IPS-18c (cell line): Measurements from ENCODE around the gene CCDC186.
"Not testable (repeated sequence)": the region's sequence is repeated elsewhere in the genome, so short reads cannot be mapped to it uniquely, and the experiment has no call there.

Source experiments
- H3K4me3 ChIP-seq: 2 replicates; pipeline ENCODE4 v1.7.0; 2013; ENCODE audit warnings: low read depth, mild to moderate bottlenecking, low read length, moderate library complexity; ENCODE audit not compliant: insufficient read depth
- H3K9me3 ChIP-seq: one replicate; pipeline ENCODE4 v1.6.1; 2013; ENCODE audit warnings: mild to moderate bottlenecking, low read length, moderate library complexity; ENCODE audit not compliant: control insufficient read depth, insufficient read depth

The CCDC186 gene

DNA sequence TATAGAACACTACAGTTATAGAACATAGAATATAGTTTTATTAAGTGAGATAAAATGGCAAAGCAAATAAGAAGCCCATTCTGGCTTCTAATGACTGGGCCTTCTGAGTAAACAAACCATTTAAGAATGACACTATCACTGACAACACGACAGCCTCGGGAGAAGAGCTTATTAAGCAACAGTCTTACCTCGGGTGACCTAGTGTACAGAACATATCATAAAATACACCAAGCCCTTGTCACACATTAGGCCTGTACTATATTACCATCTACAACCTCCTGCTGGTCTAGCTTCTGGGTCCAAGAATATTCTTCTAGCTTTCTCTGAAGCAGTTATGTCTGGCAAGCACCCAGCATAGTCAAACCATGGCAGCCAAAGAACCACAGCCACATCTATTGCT is 32.0 kb downstream of the CCDC186 start:
- Histone ChIP-seq H3K4me3 (no peak overlapping the region), H3K9me3 (no peaks in the 10 kb centered on the region)

DNA sequence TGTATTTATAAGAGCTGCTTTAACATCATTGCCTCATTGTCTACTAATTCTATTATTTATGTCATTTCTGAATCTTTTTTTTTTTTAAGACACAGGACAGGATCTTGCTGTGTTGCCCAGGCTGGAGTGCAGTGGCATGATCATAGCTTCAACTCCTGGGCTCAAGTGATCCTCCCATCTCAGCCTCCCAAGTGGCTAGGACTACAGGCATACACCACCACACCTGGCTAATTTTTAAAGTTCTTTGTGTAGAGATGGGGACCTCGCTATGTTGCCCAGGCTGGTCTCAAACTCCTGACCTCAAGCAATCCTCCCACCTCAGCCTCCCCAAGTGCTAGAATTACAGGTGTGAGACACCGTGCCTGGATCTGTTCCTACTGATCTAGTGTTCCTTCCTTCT is 33.2 kb downstream of the CCDC186 start:
- H3K4me3 ChIP-seq: not testable (repeated sequence)

DNA sequence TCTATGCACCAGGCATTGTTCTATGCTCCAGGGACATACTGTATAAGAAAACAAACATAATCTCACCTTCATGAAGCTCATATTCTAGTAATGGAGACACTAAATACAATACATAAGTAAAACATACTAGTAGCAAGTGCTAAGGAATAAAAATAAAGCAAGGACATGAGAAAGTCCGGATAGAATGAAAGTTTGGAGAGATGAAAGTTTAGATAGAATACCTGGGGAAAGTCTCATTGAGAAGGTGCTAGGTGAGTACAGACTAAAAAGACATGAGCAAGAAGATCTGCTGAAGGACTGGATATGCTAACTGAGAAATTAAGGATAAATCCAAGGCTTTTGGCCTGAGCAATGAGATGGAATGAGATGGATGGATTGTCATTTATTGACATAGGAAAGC is 34.0 kb downstream of the CCDC186 start:
- H3K9me3 ChIP-seq: no peaks in the 10 kb centered on the region
- no peak overlapping the region for H3K4me3 ChIP-seq

More for the DNA sequence above, 33.2 kb downstream of the CCDC186 start:
- not testable (repeated sequence) for H3K9me3 ChIP-seq

DNA sequence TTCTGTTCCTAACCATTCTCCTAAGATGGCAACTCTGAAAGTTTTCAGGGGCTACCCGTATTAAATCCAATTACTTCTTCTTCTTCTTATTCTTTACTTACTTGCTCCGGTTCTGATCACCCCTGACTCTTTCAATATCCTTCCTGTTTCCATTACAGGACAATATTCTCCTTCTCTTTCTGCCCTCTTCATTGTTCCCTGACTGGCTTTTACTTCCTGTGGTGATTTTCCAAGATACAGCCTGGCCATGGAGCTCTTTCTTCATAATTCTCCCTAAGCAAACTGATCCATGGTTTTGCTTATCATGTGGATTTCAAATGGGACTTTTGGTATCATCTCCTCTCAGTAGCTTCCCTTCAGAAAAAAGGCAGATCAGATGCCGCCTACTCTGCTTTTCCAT is 35.4 kb downstream of the CCDC186 start:
- Histone ChIP-seq H3K4me3 (no peak overlapping the region), H3K9me3 (no peaks in the 10 kb centered on the region)

GRCh38 chr10:114135476-114135875 is 38.5 kb downstream of the CCDC186 start:
- no peaks in the 10 kb centered on the region for H3K9me3 ChIP-seq

DNA sequence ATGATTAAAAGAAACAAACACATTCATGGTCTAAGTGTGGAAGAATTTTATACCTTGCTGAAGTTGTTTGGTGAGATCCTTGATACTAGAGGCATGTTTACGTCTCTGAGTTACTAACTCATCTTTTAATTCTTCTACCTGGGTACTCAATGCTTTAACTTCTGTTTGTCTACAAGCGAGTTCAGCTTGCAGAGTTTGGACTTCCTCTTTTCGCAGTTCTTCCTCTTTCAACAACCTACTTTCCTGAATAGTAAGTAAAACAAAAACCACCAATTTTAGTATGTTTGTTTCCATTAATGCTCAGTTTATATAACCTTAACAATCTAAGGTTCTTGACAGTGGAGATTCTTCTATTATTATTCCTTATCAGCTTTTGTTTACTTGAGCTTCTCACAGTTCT is 42.9 kb downstream of the CCDC186 start:
- Histone ChIP-seq H3K4me3 (no peak overlapping the region), H3K9me3 (no peaks in the 10 kb centered on the region)

More at GRCh38 chr10:114135476-114135875, 38.5 kb downstream of the CCDC186 start:
- H3K4me3 ChIP-seq: no peak overlapping the region

- H3K4me3 ChIP-seq: no peak overlapping the region
- H3K9me3 ChIP-seq: no peaks in the 10 kb centered on the region
Measured at GRCh38 chr10:114121031-114121430, 53.0 kb downstream of the CCDC186 start.

DNA sequence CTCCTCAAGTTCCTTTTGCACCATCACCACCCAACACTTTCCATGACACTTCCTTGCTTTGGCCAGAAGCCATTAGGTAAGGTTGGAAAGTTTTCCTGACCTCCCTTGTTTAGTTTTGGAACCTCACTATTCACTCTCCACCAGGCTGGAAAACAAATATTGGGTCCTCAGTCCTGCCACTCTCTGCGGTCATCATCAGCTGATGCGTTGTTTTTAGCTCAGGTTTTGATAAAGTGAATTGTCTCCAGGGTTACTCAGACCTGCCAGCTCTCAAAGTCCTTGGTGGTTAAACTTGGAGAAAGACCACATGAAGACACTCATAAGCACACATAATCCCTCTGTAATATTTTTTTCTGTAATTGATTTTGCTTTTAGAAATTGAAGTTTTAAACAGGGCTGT is 55.5 kb downstream of the CCDC186 start:
- no peaks in the 10 kb centered on the region for H3K9me3 ChIP-seq
- H3K4me3 ChIP-seq: no peak overlapping the region

DNA sequence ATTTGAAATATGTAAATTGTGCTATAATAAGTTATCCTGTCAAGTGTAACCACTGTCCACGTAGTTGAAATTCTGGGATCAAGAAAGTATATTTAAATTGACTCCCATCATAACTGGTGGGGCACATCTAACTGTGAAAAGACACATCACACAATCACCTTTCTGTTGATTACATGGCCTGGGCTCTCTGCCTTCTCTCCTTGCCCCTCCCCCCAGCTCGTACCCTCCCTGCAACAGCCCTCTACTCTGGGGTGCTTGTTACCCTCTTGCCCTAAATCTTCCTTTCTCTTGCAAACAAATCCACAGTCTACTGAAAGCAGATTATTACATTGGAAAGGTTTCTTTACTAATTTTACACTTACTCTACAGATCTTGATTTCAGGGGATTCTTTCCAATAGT is 56.3 kb downstream of the CCDC186 start:
- H3K4me3 ChIP-seq: no peak overlapping the region
- H3K9me3 ChIP-seq: no peaks in the 10 kb centered on the region

DNA sequence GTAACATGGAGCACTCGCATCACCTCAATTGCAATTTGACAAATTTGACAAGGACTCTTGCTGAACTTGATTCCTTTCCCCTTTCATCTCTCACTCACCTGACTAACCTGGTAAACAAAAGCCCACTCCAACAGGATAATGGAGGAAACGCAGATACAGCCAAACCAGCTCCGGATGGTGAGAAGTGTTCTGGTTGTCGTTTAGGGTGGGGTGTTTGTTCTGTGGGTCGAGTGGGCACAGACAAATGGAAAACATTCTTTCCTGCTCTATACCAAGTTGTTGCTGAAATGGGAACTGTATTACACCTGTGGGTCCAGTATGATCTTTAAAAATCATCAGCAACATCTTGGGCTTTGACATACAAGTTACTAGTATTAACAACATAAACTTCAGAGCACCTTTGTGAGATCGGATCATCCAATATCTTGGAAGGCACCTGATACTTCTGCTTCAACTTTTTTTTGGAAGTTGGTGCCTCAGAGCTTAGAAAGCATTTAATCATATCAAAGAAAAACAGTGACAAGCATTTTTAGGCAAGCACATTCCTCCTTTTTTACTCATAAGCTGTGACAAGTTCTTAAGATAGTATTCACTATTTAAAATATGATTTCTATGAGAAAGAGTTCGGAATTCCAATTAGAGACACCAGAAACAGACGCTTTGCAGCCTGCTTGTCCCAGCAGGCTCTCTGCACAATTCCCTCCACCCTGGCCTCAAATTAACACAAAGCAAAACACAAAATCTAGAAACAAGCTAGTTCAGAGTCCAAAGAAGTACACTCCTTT is 58.1 kb downstream of the CCDC186 start:
- Histone ChIP-seq H3K4me3 (no peak overlapping the region), H3K9me3 (no peaks in the 10 kb centered on the region)

DNA sequence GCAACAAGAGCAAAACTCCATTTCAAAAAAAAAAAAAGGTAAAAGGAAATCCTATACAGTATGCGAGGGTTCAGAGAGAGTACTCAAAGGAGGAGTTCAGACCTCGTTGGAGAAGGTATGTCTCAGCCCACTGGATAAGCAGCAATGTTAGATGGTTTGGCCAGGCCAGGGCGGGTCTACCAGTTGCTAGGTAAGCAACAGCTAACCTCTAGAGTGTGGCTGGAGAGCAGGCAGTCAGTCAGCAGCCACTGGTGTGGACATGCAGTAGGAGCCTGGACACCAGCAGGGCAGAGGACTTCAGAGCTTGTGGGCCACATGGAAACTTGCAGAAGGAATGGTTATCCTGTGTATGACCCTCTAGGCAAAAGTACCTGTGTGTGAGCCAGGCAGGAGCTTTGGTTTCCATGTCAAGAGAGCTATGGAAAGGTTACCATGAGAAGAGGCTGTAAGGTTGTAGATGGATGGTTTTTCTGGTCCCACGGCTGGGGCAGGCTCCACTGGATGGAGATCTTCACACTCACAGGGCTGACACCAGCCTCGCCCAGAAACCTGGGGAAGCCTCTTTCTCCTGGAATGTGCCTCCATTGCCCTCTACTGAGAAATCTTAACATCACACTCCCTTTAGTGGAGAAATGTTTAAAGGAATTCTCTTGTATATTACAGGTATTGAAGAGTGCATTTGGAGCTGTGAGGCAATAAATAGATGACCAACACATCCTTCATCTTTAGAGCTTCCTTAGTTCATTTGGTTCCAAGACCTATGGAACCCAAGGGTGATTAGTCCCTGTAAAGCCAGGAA is 63.6 kb downstream of the CCDC186 start:
- H3K4me3 ChIP-seq: no peak overlapping the region

GRCh38 chr10:114103284-114103683 is 70.7 kb downstream of the CCDC186 start:
- H3K4me3 ChIP-seq: no peak overlapping the region
- no peaks in the 10 kb centered on the region for H3K9me3 ChIP-seq

More for the DNA sequence above, 63.6 kb downstream of the CCDC186 start:
- no peaks in the 10 kb centered on the region for H3K9me3 ChIP-seq

- Histone ChIP-seq H3K9me3 (no peaks in the 10 kb centered on the region), H3K4me3 (no peak overlapping the region)
Measured at GRCh38 chr10:114102256-114102655, 71.7 kb downstream of the CCDC186 start.

DNA sequence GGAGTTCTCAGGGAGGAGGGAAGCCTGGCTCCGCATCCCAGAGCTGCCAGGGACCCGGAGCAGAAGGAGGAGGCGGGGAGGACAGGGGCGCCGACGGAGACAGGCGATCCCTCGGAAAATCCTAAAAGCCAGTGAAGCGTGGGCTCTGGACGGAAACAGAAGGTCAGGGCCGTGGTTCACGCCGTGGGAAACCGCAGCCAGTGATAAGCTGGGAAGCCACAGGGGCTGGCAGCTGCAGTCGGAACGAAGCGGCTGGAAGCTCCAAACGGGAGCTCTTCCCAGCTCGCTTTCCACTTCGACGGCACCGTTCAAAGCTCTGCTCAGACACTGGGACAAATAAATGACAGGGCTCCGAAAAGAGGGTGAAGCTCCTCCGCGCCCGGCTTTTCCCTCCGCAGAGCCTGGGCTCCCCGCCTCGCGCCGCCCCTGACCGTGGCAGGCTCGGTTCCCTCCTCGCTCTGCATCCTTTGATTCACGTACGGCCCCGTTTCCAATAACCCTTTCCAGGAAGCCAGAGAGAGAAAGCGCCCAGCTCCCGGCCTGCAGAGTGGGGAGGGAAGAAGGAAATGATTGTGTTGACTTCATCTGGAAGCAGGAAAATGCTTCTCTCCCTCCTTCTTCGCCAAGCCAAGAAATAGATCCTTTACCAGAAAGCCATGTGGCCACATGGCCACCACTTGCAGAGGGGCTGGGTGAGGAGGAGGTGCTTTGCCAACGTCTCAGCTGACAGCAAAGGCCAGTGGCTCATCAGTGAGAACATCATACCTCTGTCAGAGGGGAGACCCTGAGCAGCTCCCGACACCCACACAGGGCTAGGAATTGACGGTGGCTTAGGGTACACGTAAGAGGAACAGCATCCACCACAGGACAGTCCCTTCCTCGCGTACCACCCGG is 72.9 kb downstream of the CCDC186 start:
- H3K4me3 ChIP-seq: peak overlapping the region; percentile 36; the same call in 1 of the 2 replicates
- H3K9me3 ChIP-seq: no peaks in the 10 kb centered on the region

- H3K9me3 ChIP-seq: no peaks in the 10 kb centered on the region
- H3K4me3 ChIP-seq: no peak overlapping the region
Measured at GRCh38 chr10:114096864-114097263, 77.1 kb downstream of the CCDC186 start.

GRCh38 chr10:114095559-114096337 is 78.3 kb downstream of the CCDC186 start:
- H3K9me3 ChIP-seq: no peaks in the 10 kb centered on the region
- no peak overlapping the region for H3K4me3 ChIP-seq

DNA sequence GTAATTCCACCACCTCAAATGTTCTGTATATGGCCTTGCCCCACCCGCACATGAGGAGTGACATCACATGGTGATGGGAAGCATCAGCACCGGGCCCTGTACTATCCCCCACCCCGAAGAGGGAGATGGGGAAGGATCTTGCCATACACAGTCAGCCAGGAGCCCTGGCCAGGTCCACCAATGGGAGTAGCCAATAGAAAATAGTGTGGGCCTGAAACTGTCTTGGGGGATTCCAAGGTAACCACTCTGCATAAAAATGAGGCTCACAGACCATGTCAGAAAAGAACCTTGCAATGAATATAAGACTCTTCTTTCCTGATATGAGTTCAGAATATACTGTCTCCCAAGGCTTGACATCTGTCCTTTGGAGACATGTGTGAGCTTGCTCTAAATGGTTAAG is 79.2 kb downstream of the CCDC186 start:
- Histone ChIP-seq H3K4me3 (no peak overlapping the region), H3K9me3 (no peaks in the 10 kb centered on the region)
